NCI-H82 treated with DMSO at 0.1 percent for 48 hours (cell line): ENCODE data around the gene JPH3.
"Not testable (repeated sequence)": the region's sequence is repeated elsewhere in the genome, so short reads cannot be mapped to it uniquely, and the experiment has no call there.

ENCODE experiments used
- DNase-seq: peaks from one replicate; lab custom pipeline; 2025; ENCODE audit not compliant: unreplicated experiment; lab: John Stamatoyannopoulos, UW

JPH3 gene

GRCh38 chr16:87678618-87679017 is 76.3 kb downstream of the JPH3 start:
- DNase-seq: no peak

DNA sequence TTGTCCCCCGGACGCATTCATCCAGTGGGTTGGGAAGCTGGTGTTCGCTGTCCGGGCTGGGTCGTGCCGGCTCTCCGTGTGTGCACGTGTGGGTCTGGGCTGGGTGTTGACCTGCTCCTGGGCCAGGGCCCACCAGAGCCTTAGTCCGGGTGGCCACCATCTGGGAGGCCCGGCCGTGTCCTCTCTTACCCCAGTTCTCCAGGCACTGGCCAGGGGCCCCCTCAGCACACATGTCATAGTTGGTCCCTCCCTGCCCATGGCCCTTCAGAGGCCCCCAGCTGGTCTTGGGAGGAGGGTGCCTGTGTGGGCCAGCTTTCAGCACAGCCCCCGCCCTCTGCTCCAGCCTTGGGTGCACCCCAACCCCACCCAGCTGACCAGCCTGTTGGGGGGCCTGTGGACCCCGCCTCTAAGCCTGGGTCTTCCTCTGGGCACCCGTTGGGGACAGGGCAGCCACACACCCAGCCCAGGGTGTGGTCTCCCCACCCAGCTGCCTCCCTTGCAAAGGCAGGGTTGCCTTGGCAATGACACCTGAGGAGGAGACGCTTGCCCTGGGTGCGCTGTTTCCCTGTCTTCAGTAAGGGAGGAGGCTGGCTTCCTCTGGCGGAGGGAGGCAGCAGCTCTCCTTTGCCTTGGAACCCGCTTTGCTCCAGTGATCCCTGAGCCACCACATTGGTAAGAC is 77.4 kb downstream of the JPH3 start:
- no peak for DNase-seq

DNA sequence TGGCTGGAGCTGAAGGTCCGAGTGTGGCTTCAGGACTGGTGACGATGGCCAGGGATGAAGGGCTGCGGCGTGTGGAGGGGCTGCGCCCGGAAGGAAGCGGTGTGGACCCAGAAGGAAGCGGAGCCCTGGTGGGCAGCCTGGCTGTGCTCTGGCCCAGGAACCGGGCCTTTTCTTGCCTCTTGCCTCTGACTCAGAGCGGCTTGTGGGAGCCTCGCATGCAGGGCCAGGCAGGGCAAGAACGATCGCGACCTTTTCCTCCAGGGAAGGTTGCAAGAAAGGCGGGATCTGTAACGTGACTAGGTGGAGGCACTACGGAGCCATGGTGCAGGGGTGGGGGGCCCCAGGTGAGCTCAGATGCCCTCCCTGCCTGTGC is 78.0 kb downstream of the JPH3 start:
- no peak for DNase-seq

- DNase-seq: not testable (repeated sequence)
Observed at GRCh38 chr16:87681051-87681602, 78.8 kb downstream of the JPH3 start.

- DNase-seq: no peak
Observed at GRCh38 chr16:87681981-87682570, 79.8 kb downstream of the JPH3 start.

- no peak for DNase-seq
Observed at GRCh38 chr16:87682852-87683399, 80.6 kb downstream of the JPH3 start.

DNA sequence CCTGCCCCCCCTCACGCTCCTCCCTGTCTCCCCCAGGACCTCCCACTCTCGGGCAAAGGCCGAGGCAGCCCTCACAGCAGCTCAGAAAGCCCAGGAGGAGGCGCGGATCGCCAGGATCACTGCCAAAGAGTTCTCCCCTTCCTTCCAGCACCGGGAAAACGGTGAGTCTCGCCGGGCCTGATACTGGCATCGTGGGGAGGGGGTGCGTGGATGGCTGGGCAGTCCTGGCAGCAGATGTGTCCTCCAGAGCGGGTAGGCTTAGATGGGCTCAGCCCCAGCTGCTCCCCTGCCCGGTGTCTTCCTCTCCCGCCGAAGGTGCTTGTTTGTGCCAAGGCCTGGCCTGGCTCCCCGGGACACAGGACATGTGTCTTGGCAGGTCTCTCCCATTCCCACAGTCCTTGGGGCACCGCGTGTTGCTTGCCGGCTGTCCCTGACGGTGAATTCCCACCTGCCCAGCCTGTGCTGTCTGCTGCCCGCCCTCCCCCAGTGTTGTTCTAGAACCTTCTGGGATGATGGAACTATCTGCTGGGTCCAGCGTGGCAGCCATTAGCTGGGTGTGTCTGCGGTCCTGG is 81.9 kb downstream of the JPH3 start:
- DNase-seq: no peak

DNA sequence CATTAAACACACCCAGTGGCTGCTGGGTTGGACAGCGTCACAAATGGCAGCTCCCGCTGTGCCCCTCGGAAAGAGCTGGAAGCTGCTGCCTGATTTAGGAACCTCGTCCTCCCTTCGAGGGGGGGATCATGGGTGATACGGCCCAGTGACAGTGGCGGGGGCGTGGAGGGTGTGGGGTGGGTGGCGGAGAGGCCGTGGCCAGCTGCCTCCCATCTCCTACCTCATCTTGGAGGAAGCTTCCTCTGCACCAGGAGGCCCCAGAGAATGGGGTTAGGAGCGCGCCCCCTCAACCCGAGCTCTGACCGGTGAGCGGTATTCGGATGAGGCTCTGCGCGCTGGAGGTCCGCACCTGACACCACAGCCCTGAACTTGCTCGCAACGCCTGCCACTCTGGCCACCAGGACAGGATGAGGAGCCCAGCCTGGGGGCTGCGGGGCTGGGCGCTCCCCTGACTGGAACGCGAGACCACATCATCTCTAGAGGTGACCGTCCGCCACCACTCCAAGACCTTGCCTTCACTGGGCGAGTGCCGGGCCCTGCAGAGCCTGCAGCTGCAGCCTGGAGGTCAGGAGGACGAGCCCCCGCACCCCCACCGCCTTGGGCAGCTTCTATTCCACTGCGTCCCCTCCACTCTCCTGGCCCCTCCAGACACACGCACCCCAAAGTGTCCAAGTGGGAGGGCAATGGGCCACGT is 82.5 kb downstream of the JPH3 start:
- DNase-seq: no peak

GRCh38 chr16:87685405-87685755 is 83.1 kb downstream of the JPH3 start:
- no peak for DNase-seq

- no peak for DNase-seq
Observed at GRCh38 chr16:87685766-87686165, 83.5 kb downstream of the JPH3 start.

DNA sequence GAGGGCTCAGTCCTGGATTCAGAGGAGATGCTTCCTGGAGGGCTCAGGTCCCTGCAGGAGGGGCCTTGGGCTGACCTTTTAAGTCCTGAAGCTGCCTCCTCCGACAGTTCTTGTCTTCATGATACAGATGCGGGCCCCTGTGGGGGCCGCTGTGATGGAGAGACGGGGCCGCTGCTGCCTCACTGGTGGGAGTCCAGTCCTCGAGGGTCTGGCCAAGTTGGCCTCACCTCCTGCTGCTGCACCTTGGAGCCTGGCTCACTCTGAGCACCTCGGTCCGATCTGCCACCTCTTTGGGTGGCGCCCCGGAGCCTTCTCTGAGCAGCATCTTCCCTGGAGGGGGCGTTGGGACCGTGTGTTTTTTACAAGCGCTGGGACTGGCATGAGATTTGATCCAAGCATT is 84.4 kb downstream of the JPH3 start:
- no peak for DNase-seq

- DNase-seq: no peak
Observed at GRCh38 chr16:87687126-87687910, 85.0 kb downstream of the JPH3 start.

DNA sequence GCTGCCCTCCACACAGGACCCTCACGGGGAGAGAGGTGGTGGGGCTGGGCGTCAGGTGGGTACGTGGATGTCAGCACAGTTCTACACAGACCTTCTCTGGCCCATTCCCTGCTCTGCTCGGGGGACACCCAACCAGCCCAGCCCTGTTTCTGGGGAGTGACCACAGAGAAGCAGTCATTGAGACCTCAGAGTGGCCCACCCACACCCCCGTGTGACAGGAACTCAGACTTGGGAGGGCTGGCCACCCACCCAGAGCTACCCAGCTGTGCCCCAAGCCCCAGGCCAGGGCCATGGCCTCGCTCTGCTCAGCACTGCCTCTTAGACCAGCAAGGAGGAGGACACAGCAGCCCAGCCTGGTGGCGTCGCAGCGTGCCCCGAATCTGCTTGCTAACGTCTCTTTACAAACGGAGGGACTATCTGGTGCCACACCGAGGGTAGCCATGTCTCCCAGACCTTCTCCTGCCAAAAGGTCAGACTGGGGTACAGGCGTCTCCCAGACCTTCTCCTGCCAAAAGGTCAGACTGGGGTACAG is 85.8 kb downstream of the JPH3 start:
- DNase-seq: no peak

DNA sequence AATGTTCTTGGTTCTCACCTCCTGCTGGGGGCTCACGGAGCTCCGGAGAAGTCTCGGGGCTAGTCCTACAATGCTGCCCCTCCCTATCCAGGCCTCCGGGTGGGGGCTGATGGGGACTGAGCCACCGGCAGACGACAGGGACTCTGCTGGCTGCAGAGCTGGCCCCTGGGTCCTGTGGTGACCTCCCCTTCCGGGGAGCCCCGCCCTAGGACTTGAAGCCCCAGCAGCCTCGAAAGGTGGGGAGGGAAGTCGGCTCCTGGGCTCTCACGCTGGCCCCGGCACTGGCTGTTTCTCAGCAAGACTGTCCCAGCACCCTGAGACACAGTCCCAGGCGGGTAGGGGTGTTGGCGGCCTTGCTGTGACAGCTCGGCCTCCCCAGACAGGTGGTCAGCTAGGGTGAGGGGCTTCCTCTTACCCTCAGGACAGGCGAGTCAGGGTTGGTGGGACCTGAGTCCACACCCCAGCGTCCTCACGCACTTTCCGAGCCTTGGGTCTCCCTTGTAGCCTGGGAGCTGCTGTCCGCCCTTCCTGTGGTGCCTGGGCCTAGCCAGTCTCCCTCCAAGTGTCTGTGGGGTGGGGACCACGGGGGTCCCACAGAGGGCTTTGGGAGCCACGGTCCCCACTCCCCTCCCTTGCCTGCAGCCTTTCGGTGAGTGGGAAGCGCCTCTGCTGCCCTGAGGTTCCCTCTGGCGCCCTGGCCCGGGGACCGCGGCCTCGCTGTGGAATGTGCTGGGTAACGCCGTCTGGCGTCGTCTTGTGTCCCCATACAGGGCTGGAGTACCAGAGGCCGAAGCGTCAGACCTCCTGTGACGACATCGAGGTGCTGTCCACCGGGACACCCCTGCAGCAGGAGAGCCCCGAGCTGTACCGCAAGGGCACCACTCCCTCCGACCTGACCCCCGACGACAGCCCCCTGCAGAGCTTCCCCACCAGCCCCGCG is 86.8 kb downstream of the JPH3 start:
- DNase-seq: no peak

GRCh38 chr16:87689956-87690465 is 87.7 kb downstream of the JPH3 start:
- no peak for DNase-seq

GRCh38 chr16:87690911-87691685 is 88.8 kb downstream of the JPH3 start:
- DNase-seq: no peak

DNA sequence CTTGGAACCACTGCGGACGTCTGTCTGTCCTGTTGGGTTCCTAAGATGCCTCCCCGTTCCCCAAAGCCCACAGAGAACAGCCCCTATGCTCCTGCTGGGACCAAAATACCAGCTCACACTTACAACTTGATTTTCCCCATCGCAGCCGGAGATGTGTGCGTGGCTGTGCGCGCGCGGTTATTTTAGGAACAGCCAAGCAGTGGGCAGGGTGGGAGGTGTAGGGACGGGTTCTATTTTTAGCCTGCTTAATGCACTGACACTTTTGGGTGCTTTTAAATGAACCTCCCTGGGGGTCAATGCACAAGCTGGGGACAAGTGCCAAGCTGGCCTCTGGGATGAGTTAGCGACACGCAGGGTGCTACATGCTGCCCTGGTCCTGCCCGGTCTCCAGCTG is 89.4 kb downstream of the JPH3 start:
- no peak for DNase-seq

DNA sequence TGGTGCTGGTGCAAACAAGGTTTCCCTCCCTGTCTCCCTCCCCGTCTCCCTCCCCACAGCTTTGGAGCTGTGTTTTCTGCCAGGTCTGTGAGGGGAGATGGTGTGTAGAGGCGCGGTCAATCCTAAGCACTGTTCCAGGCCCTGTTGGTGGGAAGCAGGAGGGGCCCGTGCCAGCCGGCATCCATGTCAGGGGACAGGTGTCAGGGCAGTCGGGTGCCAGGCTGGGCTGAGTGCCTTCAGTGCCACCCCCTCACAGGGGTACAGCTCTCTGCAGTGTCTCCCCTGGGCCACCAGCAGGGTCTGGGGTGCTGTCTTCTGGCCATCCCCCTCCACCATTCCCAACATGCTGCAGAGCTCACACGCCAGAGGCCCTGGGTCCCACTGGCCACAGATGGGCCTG is 89.9 kb downstream of the JPH3 start:
- DNase-seq: no peak

- no peak for DNase-seq
Observed at GRCh38 chr16:87692756-87693155, 90.4 kb downstream of the JPH3 start.
